ENCODE data around the gene THBS2. TPM values are rescaled to one million over a fixed set of nuclear protein-coding genes. Genes with fewer than 3 reads are reported as not detected.
"Not testable (repeated sequence)": the region's sequence is repeated elsewhere in the genome, so short reads cannot be mapped to it uniquely, and the experiment has no call there.

Gene THBS2
- total RNA-seq, result 709 TPM

- peak in 1 of 2 donors; percentile 86 for DNase-seq (ENCODE audit: low spot score in 2 of 2)
- intact Hi-C loops (cut with DNase I), result loop anchor here (2.0 to 10.0 kb wide), 8 partner anchors 41 to 359 kb away; no protein-coding TSS in a partner anchor
Measured at GRCh38 chr6:169253337-169254238, at the start of gene THBS2. Gene THBS2 (minus strand): TSS chr6:169253846. CDS start chr6:169250784, 3,062 bp downstream.

GRCh38 chr6:169302716-169303115, 49.1 kb upstream of the THBS2 start:
- no peak overlapping the region for H3K27ac ChIP-seq
- H3K4me1 ChIP-seq, result no peaks in the 10 kb centered on the region
- H3K9me3 ChIP-seq, result no peaks in the 10 kb centered on the region
- TF ChIP-seq, protein P1, sequence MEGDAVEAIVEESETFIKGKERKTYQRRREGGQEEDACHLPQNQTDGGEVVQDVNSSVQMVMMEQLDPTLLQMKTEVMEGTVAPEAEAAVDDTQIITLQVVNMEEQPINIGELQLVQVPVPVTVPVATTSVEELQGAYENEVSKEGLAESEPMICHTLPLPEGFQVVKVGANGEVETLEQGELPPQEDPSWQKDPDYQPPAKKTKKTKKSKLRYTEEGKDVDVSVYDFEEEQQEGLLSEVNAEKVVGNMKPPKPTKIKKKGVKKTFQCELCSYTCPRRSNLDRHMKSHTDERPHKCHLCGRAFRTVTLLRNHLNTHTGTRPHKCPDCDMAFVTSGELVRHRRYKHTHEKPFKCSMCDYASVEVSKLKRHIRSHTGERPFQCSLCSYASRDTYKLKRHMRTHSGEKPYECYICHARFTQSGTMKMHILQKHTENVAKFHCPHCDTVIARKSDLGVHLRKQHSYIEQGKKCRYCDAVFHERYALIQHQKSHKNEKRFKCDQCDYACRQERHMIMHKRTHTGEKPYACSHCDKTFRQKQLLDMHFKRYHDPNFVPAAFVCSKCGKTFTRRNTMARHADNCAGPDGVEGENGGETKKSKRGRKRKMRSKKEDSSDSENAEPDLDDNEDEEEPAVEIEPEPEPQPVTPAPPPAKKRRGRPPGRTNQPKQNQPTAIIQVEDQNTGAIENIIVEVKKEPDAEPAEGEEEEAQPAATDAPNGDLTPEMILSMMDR (IDR thresholded peaks at IDR 0.05), result no peak
- intact Hi-C loops (cut with DNase I), result no loop called here
- no peak overlapping the region for H3K4me3 ChIP-seq
- H3K36me3 ChIP-seq, result no peaks in the 10 kb centered on the region
- H3K27me3 ChIP-seq, result no peaks in the 10 kb centered on the region
- DNase-seq (ENCODE audit: low spot score in 2 of 2), result peak in 1 of 2 donors; percentile 53

More at GRCh38 chr6:169253337-169254238, at the start of gene THBS2:
- TF ChIP-seq, protein P1 (IDR thresholded peaks at IDR 0.05), result no peak
- Histone ChIP-seq H3K36me3 (peaks cover 8 to 11% of the 10 kb centered on the region in 2 donors), H3K4me1 (peaks cover 0 to 14% of the 10 kb centered on the region in 2 donors), H3K4me3 (peak within 1 kb of the TSS; percentile 32 to 82), H3K27ac (peak within 1 kb of the TSS; percentile 63 to 71), H3K27me3 (no peaks in the 10 kb centered on the region), H3K9me3 (no peaks in the 10 kb centered on the region)

DNA sequence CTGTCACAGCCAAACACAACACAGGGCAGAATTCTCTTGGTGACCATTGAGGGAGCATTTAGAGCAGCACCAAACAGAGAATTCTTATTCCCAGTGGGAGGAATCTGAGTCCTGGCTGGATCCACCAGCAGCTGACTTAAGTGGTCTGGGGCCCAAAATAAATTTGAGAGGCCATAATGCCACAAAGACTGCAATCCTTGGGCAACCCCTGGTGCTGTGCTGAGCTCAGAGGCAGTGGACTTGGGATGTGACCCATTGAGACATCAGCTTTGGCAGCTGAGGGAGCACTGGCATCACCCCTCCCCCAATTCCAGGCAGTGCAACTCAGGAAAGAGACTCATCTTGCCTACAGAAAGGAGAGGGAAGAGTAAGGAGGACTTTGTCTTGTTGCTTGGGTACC, 48.6 kb upstream of the THBS2 start:
- Histone ChIP-seq H3K36me3 (no peaks in the 10 kb centered on the region), H3K4me3 (no peak overlapping the region), H3K9me3 (no peaks in the 10 kb centered on the region), H3K27ac (no peak overlapping the region), H3K4me1 (no peaks in the 10 kb centered on the region), H3K27me3 (no peaks in the 10 kb centered on the region)
- TF ChIP-seq, protein P1 (IDR thresholded peaks at IDR 0.05), result no peak
- peak in 1 of 2 donors; percentile 41 for DNase-seq (ENCODE audit: low spot score in 2 of 2)
- intact Hi-C loops (cut with DNase I), result no loop called here

- Histone ChIP-seq H3K27ac (no peak overlapping the region), H3K36me3 (no peaks in the 10 kb centered on the region), H3K4me3 (no peak overlapping the region), H3K4me1 (no peaks in the 10 kb centered on the region), H3K9me3 (no peaks in the 10 kb centered on the region), H3K27me3 (no peaks in the 10 kb centered on the region)
- intact Hi-C loops (cut with DNase I), result no loop called here
- TF ChIP-seq, protein P1 (IDR thresholded peaks at IDR 0.05), result no peak
- DNase-seq (ENCODE audit: low spot score in 2 of 2), result no peak
Measured at GRCh38 chr6:169300916-169301315, 47.3 kb upstream of the THBS2 start.

DNA sequence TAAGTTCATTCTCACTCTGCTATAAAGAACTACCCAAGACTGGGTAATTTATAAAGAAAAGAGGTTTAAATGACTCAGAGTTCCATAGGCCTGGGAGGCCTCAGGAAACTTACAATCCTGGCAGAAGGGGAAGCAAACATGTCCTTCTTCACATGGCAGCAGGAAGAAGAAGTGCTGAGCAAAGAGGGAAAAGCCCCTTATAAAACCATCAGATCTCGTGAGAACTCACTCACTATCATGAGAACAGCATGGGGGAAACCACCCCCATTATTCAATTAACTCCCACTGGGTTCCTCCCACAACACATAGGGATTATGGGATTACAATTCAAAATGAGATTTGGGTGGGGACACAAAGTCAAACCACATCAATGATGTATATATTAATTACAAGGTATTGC, 45.0 kb upstream of the THBS2 start:
- H3K27me3 ChIP-seq; H3K27ac ChIP-seq; H3K4me1 ChIP-seq; H3K9me3 ChIP-seq; H3K36me3 ChIP-seq; intact Hi-C loops (cut with DNase I); H3K4me3 ChIP-seq; DNase-seq (ENCODE audit: low spot score in 2 of 2): not testable (repeated sequence)

DNA sequence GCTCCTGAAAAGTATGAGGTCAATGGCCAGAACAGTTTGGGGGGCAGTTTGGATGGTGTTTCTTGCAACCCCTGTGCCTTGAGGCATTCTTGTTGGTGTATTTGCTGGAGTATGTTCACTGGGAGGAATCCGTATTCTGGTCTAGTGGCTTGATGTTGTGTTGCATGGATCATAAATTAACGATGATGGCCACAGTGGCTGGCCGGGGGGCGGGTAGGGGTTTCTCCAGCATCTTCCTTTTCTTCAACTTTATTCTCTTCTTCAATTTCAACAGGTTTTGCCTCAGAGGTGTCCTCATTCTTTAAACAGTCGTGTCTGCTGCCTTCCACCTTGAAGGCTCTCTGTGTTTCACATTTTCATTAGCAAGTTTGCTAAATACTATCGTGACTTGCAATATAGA, 43.0 kb upstream of the THBS2 start:
- intact Hi-C loops (cut with DNase I), result no loop called here
- Histone ChIP-seq H3K4me1 (no peaks in the 10 kb centered on the region), H3K36me3 (no peaks in the 10 kb centered on the region), H3K27ac (no peak overlapping the region), H3K27me3 (no peaks in the 10 kb centered on the region), H3K9me3 (no peaks in the 10 kb centered on the region), H3K4me3 (no peak overlapping the region)
- no peak for DNase-seq (ENCODE audit: low spot score in 2 of 2)
- TF ChIP-seq, protein P1 (IDR thresholded peaks at IDR 0.05), result no peak
